Erythroblast (primary cell): Measurements from ENCODE around the gene MOG.

Experiments used
- GATA1 ChIP-seq: IDR thresholded peaks from 2 replicates; pipeline ENCODE4 v1.6.1; 2011; ENCODE audit warnings: low read depth, mild to moderate bottlenecking, control low read depth, low read length, moderate library complexity
- POLR2A ChIP-seq: IDR thresholded peaks from 2 replicates; pipeline ENCODE4 v1.6.1; 2011; ENCODE audit warnings: mild to moderate bottlenecking, low read length

DNA sequence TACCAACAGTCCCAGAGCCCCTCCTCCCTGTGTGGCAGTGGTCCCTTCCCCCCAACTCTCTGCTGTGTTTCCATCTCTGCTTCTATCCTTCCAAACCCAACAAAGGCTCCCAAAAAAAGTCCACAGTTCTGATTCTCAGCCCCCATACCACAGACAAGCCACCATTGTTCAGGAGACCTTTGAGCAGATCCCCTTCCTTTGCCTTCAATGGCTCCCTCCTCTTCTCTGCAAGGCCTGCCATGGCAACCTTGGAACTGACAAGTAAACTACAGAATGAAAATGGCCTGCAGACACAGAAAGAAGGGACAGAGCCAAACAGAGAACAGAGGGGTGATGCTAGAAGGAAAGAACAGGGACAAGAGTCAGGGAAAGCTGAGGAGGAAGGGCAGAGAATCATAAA lies 48.8 kb upstream of the MOG start:
- TF ChIP-seq POLR2A (no peak), GATA1 (no peak)
